Spinal cord (tissue), 10 donors: ENCODE data around the gene SEPTIN5. TPM values are rescaled to one million over a fixed set of nuclear protein-coding genes. Genes with fewer than 3 reads are reported as not detected.
A peak's percentile ranks its signal among the peaks of the same experiment; 100 is the strongest.
"Not testable (repeated sequence)": the region's sequence is repeated elsewhere in the genome, so short reads cannot be mapped to it uniquely, and the experiment has no call there.

Source experiments
- DNase-seq, 6 donors: peaks; one replicate each; pipeline versions ENCODE4 v3.0.0 to v3.0.0-alpha.2; 2013 to 2015; ENCODE audit warnings: low spot score in 6 of 6, low read depth in 4 of 6
- H3K27ac ChIP-seq: one replicate; pipeline ENCODE4 v1.5.1; 2013; ENCODE audit warnings: low read depth, low read length, control low read depth
- H3K27me3 ChIP-seq: one replicate; pipeline ENCODE4 v1.6.1; 2013; ENCODE audit warnings: low read length; ENCODE audit not compliant: control insufficient read depth, insufficient read depth
- H3K36me3 ChIP-seq: one replicate; pipeline ENCODE4 v1.6.1; 2013; ENCODE audit warnings: low read length; ENCODE audit not compliant: control insufficient read depth, insufficient read depth
- H3K4me1 ChIP-seq: one replicate; pipeline ENCODE4 v1.6.1; 2013; ENCODE audit warnings: low read length; ENCODE audit not compliant: control insufficient read depth, insufficient read depth
- H3K4me3 ChIP-seq: one replicate; pipeline ENCODE4 v1.5.1; 2013; ENCODE audit warnings: low read depth, low read length, control low read depth
- H3K9me3 ChIP-seq: one replicate; pipeline ENCODE4 v1.6.1; 2013; ENCODE audit warnings: low read length; ENCODE audit not compliant: control insufficient read depth, insufficient read depth
- WGBS: methylation state at CpG from one replicate; pipeline ENCODE4 v1.1.5; 2013; ENCODE audit warnings: missing lambda C conversion rate; ENCODE audit not compliant: insufficient coverage; 5-methylcytosine and 5-hydroxymethylcytosine counted together
- polyA plus RNA-seq, 2 donors: library from polyadenylated mRNA; unstranded; fragments of 120-200 nt; gene quantifications; one replicate each; pipeline ENCODE4 v1.2.1, GENCODE V29; 2013; ENCODE audit not compliant: insufficient read length in 2 of 2
- total RNA-seq, 2 donors: library from RNA; depleted of rRNA in 1 of 2; stranded (reverse); fragments of 120-200 nt in 1 of 2; fragments of >200 nt in 1 of 2; gene quantifications; one replicate each; pipeline versions ENCODE4 v1.2.3 to v1.2.4, GENCODE V29; 2013 to 2014
- donor health status: healthy.

The SEPTIN5 gene
- total and polyA plus RNA-seq, 4 donors = 82.9 to 294 (median 174) TPM

DNA sequence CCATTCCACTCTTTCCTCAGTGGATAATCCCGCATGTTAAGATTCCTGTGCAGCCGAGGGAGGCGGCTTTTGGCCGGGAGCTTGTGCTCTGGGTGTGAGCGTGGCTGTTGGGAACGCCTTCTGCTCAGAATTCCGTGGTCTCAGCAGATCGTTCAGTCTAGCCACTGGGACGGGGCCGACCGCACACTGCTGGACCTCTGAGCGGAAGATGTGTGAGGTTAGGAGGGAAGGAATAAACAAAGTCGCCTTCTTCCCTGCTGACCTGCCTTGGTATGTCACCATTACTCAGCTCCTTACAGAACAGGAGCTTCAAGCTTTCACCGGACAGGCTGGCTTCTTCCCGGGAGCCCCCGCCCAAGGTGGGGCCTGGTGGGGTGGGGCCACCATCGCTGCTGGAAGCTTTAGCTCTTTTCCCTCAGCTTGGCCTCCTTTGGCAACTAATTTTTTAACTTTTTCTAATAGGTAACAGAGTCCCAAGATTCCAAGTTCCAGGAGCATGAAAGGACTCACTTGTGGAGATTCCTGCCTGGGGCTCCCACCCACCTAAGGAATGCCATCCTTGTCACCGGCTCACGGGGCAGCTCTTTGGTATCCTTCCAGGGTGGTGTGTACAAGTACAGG is 22.5 kb upstream of the SEPTIN5 start:
- no peaks in the 10 kb centered on the region for H3K27me3 ChIP-seq
- peaks cover 17% of the 10 kb centered on the region for H3K4me1 ChIP-seq
- H3K4me3 ChIP-seq = no peak overlapping the region
- H3K36me3 ChIP-seq = no peaks in the 10 kb centered on the region
- 55% methylated on average over 11 of the region's 19 CpGs for WGBS
- DNase-seq = peak in 1 of 6 donors; percentile 63
- peak overlapping the region; percentile 16 for H3K27ac ChIP-seq
- H3K9me3 ChIP-seq = no peaks in the 10 kb centered on the region

GRCh38 chr22:19693581-19693980 is 20.7 kb upstream of the SEPTIN5 start:
- WGBS = over 99% methylated on average over 12 of the region's 14 CpGs

DNA sequence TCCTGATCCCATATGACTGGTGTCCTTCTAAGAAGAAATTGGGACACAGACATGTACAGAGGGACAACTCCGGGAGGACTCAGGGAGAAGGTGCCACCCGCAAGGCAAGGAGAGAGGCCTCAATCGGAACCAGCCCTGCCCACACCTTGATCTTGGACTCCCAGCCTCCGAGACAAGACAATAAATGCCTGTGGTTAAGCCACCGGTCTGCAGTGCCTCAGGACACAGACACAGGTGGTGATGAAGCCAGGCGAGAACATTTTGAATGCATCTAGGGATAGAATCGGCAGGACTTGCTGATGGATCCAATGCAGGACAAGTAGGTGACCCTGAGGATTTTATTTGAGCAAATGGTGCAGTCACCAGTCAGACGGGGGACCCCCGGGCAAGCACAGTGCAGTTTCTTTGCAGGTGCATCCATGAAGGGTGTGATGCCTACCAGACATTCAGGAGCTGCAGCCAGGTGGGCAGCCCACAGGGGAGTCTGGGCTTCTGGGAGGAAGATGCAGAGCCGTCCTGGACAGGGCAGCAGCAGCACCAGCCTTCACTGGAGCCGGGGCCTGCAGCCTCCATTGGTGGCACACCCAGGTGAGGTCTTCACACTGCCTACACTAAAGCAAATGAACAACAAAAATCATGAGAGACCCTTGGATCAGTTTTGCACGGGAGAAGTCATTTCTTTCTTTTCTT is 20.2 kb upstream of the SEPTIN5 start:
- Histone ChIP-seq H3K4me1 (peaks cover 12% of the 10 kb centered on the region), H3K9me3 (no peaks in the 10 kb centered on the region), H3K36me3 (no peaks in the 10 kb centered on the region), H3K27me3 (no peaks in the 10 kb centered on the region), H3K4me3 (no peak overlapping the region), H3K27ac (no peak overlapping the region)
- DNase-seq = no peak
- 89% methylated on average over 12 of the region's 12 CpGs for WGBS

More at GRCh38 chr22:19693581-19693980, 20.7 kb upstream of the SEPTIN5 start:
- no peak overlapping the region for H3K27ac ChIP-seq
- H3K27me3 ChIP-seq = no peaks in the 10 kb centered on the region
- H3K4me3 ChIP-seq = no peak overlapping the region
- no peaks in the 10 kb centered on the region for H3K9me3 ChIP-seq
- H3K36me3 ChIP-seq = no peaks in the 10 kb centered on the region
- no peak for DNase-seq
- H3K4me1 ChIP-seq = peaks cover 12% of the 10 kb centered on the region

- Histone ChIP-seq H3K36me3 (no peaks in the 10 kb centered on the region), H3K27ac (no peak overlapping the region), H3K4me1 (peaks cover 12% of the 10 kb centered on the region), H3K4me3 (no peak overlapping the region), H3K9me3 (no peaks in the 10 kb centered on the region), H3K27me3 (no peaks in the 10 kb centered on the region)
- 85% methylated on average over 9 of the region's 13 CpGs for WGBS
- no peak for DNase-seq
Measured at GRCh38 chr22:19694696-19695095, 19.6 kb upstream of the SEPTIN5 start.

GRCh38 chr22:19696504-19697276 is 17.6 kb upstream of the SEPTIN5 start:
- no peaks in the 10 kb centered on the region for H3K36me3 ChIP-seq
- H3K9me3 ChIP-seq = no peaks in the 10 kb centered on the region
- 90% methylated on average over 2 of the region's 2 CpGs for WGBS
- H3K4me3 ChIP-seq = no peak overlapping the region
- DNase-seq = no peak
- no peak overlapping the region for H3K27ac ChIP-seq
- no peaks in the 10 kb centered on the region for H3K27me3 ChIP-seq
- H3K4me1 ChIP-seq = peaks cover 5% of the 10 kb centered on the region

- H3K27me3 ChIP-seq, H3K4me3 ChIP-seq, H3K36me3 ChIP-seq, H3K27ac ChIP-seq, H3K4me1 ChIP-seq, H3K9me3 ChIP-seq, DNase-seq: not testable (repeated sequence)
- no CpG with 5 or more reads among the region's 1 CpG for WGBS
Measured at GRCh38 chr22:19697871-19698270, 16.4 kb upstream of the SEPTIN5 start.

GRCh38 chr22:19700790-19701419 is 13.4 kb upstream of the SEPTIN5 start:
- no peaks in the 10 kb centered on the region for H3K9me3 ChIP-seq
- WGBS = 98% methylated on average over 3 of the region's 6 CpGs
- DNase-seq = no peak
- no peaks in the 10 kb centered on the region for H3K36me3 ChIP-seq
- H3K4me1 ChIP-seq = peaks cover 9% of the 10 kb centered on the region
- no peak overlapping the region for H3K27ac ChIP-seq
- no peaks in the 10 kb centered on the region for H3K27me3 ChIP-seq
- no peak overlapping the region for H3K4me3 ChIP-seq

- no peaks in the 10 kb centered on the region for H3K27me3 ChIP-seq
- WGBS = 87% methylated on average over 4 of the region's 10 CpGs
- H3K9me3 ChIP-seq = no peaks in the 10 kb centered on the region
- no peak overlapping the region for H3K4me3 ChIP-seq
- no peak overlapping the region for H3K27ac ChIP-seq
- no peak for DNase-seq
- H3K4me1 ChIP-seq = peaks cover 9% of the 10 kb centered on the region
- H3K36me3 ChIP-seq = no peaks in the 10 kb centered on the region
Measured at GRCh38 chr22:19701420-19702145, 12.7 kb upstream of the SEPTIN5 start.

DNA sequence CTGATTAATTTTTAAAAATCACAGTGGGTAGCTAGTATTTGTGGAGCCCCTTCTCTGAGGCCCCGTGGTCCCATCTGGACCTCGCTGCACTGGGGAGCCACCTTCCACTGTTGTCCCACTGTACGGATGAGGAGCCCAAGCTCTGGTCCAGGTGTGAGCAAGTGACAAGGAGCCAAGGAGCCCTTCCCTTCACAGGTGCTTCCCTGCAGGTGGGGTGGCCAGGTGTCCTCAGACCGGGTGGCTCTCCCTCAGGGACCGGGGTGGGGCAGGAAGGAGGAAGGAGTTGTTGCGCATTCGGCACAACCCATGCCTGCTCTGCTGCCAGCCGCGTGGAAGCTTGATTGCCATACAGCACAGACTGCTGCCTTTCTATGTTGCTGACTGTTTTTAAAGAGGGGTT is 10.4 kb upstream of the SEPTIN5 start:
- Histone ChIP-seq H3K4me1 (peaks cover 11% of the 10 kb centered on the region), H3K27me3 (no peaks in the 10 kb centered on the region), H3K36me3 (no peaks in the 10 kb centered on the region), H3K9me3 (no peaks in the 10 kb centered on the region), H3K4me3 (no peak overlapping the region), H3K27ac (no peak overlapping the region)
- WGBS = 75% methylated on average over 9 of the region's 9 CpGs
- DNase-seq = peak in 1 of 6 donors; percentile 14
